ENCODE results near the gene ATP1A3.
"Not testable (repeated sequence)": the region's sequence is repeated elsewhere in the genome, so short reads cannot be mapped to it uniquely, and the experiment has no call there.

ATP1A3 gene

DNA sequence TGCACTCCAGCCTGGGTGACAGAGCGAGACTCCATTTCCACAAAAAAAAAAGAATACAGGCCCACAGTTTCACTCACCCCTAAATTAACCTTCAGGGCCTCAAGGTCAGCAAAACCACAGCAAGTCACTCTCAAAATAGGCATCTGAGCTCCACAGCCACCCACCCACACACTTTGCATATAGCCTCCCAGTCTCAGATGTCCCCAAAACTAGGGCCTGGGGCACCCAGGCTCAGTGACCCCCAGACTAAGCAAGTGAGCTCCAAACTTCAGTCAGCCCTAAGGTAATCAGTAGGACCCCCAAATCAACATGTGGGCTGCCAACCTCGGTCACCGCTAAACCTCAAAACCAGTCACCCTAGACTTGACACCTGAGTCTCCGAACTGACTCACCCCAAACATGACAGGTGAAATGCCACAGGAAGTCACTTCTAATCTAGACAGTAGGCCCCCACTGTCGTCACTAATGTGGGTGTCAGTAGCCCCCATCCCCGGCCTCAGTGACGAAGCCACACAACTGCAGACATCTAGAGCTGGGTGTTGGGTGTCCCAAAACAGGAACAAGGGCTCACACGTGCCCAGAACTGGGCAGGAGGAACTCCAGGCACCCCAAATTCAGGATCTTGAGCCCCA, 48.8 kb downstream of the ATP1A3 start:
- DNase-seq (ENCODE audit: low read depth), result no peak

DNA sequence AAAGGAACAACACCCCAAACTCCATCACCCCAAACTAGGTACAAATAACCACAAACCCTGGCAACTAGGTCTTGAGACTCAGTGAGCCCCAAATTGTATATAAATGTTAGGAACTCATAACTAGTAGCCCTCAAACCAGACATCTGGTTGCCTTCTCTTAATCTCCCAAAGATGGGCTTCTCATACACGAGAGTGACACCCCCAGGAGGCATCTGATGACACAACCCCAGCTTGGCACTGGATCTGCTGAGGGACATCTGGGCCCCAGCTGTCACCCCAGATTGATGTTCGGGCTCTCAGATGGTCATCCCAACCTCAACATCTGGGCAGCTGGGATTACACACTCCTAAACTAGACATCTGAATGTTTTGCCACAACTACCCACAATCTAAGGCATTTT, 49.7 kb downstream of the ATP1A3 start:
- DNase-seq (ENCODE audit: low read depth), result no peak

GRCh38 chr19:41941410-41942202, 52.4 kb downstream of the ATP1A3 start:
- no peak for DNase-seq (ENCODE audit: low read depth)

DNA sequence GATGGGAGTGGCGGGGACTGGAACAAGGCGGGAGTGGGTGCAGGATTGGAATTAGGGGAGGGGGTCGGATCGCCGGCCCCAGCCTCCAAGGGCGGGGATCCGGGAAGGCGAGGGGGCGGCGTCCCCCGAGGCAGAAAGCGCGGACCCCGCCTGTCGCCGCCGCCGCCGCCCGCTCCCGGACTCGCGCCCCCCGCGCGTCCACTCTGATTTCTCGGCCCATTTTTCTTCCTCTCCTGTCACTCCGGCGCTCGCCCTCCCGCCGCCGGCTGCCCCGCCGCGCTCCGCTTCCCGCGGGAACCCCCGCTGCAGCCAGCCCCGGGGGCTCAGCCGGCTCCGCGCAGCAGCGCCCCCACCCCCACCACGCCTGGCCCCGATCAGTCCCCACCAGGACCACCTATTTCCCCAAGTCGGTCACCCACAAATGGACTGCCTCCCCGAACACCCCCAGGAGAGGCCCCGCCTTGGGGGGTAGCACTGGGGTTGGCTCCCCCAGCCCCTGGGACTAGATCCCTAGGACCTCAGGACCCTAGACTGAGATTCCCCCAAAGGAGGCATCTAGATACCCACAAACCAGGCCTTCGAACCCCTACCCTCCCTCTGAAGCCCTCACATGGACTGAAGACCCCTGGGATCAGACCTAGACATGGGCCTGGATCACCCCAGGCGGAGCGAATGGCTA, 53.2 kb downstream of the ATP1A3 start:
- no peak for DNase-seq (ENCODE audit: low read depth)

DNA sequence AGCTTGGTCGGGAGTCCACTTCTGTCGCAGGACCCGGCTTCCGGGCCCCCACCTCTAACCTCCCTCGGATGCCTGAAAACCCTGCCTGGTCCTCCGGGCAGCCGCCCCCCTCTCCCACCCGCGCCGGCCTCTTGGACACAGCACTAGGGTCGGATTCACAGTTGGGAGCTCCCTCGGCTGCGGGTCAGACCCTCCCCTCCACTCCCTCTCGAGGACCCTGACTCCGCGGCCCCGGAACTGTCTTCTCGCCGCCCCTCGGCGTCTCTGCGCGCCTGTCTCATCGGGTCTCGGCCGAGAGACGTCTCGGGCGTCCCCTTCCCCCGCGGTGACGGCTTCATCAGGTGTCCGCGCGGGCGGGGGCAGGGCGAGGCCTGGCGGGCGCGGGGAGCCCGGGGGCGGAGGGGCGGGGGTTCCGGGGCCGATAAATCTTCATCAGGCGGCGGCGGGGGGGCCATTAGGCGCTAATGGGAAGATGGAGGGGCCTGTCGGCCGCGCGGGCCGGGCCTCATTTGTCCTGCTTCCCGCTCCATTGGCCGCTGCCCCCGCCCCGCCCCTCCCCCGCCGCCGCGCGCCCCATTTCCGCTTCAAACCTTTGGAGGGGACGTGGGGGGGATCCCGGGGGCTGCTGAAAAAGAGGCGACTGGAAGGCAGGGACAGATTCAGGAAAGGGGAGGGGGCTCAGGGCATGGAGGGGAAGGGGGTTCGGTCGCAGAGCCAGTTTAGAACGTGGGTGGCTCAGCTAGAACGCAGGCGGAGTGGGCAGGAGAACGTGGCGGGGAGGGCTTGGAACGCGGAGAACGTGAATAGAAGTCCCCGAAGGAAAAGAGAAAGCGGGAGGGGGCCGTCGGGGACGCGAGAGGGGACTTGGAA, 53.9 kb downstream of the ATP1A3 start:
- DNase-seq (ENCODE audit: low read depth), result no peak

DNA sequence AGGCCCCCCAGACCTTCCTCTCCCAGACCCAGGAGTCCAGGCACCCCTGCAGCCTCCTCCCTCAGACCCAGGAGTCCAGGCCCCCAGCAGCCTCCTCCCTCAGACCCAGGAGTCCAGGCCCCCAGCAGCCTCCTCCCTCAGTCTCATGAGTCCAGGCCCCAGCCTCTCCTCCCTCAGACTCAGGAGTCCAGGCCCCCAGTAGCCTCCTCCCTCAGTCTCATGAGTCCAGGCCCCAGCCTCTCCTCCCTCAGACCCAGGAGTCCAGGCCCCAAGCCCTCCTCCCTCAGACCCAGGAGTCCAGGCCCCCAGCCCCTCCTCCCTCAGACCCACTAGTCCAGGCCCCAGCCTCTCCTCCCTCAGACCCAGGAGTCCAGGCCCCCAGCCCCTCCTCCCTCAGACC, 54.8 kb downstream of the ATP1A3 start:
- DNase-seq (ENCODE audit: low read depth), result not testable (repeated sequence)

DNA sequence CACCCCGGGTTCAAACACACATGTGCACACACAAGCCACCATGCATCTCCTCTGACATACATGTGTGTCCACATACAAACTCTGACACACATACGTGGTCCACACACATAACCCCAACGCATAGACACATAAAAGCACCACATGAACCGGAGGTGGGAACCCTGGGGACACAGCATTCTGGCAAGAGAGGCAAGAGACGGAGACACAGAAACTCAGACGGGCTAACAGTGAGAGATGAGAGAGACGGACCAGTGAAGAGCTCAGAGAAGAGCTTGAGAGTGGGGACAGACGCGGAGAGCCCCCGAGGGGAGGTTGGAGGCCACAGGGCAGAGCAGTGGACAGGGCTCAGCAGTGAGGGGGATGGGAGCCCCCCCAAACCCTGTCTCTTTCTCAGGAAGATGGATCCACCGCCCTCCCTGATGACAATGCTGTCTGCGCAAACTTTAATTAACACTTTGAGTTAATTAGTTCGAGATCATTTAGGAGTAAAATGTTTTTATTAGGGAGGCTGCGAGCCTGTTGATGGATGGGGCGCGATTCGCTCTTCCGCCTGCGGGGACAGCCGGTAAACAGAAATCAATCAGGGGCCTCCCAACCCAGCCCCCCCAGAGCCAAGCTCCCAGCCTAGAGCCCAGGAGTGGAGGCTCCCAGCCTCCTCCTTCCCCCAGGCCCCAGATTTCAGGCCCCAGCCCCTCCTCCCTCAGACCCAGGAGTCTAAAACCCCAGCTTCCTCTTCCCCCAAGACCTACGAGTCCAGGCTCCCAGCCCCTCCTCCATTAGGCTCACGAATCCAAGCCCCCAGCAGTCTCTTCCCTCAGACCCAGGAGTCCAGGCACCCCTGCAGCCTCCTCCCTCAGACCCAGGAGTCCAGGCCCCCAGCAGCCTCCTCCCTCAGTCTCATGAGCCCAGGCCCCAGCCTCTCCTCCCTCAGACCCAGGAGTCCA, 56.2 kb downstream of the ATP1A3 start:
- no peak for DNase-seq (ENCODE audit: low read depth)

DNA sequence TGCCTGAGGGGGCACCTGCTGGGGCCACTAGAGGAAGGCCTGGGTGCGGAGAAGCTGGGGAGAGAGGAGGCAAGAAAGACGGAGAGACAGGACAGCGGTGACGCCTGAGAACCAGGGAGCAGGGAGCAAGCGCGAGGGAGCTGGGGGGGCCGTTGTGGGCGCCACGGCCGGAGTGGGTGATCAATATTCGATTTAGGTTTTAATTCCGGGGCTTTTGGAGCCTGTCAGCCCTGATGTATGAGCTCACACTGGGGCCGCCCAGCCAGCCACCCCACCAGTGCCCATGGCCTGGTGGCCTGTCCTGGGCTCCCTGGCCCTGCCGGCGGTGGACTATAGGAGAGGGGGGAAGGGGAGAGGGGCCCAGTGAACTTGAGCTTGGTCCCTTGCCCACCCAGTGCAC, 57.1 kb downstream of the ATP1A3 start:
- no peak for DNase-seq (ENCODE audit: low read depth)

DNA sequence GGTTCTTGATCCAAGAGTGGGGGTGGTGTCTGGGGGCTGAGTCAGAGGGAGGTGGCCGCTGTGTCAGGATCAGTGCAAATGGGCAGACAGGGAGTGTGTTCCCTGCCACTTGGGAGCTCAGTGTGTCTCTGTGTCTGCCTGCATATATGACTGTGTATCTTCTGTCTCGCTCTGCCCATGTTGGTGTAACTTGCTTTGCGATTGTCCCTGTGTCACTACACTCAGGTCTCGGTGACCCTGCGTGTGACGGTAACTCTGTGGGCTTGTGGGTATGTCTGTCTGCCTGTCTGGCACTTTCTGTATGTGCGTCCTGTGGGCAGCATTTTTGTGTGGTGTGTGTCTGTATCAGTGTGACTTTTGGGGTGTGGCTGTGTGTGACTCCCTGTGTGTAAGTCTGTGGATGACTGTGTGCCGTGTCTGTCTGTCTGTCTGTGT, 57.6 kb downstream of the ATP1A3 start:
- DNase-seq (ENCODE audit: low read depth), result no peak

- DNase-seq (ENCODE audit: low read depth), result no peak
These were observed 58.1 kb downstream of the ATP1A3 start for GRCh38 chr19:41935760-41936415.

DNA sequence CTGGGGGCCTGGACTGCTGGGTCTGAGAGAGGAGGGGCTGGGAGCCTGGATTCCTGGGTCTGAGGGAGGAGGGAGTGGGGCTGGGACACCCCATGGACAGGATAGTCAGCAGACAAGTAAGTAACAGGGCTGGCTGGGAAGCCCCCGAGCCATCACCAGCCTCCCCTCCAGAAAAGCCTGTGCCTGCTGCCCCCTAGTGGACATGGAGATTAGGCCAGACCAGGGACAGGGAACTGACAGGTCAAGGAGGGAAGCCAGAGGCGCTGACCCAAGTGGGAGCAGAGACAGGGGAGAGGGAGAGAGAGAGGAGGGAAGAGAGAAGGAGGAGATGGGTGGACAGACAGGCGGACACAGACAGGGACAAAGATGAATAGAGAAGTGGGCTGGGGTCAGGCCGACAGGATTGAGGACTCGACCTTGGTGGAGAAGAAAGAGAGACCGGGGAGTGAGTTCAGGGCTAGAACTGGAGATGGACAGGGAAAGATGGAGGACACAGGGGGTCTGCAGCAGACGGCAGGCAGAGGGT, 59.1 kb downstream of the ATP1A3 start:
- DNase-seq (ENCODE audit: low read depth), result no peak

- DNase-seq (ENCODE audit: low read depth), result no peak
These were observed 60.2 kb downstream of the ATP1A3 start for GRCh38 chr19:41933693-41934426.

DNA sequence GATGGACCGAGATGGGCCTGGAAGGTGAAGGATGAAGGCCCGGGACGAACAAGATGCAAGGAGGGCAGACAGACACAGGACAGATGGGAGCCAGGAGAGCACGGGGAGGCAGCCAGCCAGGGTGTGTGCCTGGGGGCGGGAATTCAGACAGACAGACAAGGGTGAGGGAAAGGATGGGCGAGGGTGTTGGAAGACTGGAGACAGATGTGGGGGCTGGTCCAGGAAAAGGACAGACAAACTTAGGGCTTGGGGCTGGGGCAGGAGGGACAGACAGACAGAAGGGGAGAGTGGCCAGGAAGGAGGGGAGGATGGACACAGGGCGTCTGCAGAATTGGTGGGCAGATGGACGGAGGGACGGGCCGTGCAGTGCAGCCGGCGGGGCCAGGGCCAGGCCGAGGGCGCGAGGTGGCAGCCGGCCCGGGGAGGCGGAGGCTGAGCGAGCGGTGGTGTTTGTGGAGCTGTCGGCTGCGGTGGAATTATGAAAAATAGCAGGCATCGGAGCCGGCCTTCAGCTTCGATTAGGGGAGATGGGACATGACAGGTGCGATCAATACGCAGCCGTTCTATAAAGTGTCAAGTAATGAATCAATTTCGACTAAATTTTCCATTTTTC, 61.2 kb downstream of the ATP1A3 start:
- no peak for DNase-seq (ENCODE audit: low read depth)

DNA sequence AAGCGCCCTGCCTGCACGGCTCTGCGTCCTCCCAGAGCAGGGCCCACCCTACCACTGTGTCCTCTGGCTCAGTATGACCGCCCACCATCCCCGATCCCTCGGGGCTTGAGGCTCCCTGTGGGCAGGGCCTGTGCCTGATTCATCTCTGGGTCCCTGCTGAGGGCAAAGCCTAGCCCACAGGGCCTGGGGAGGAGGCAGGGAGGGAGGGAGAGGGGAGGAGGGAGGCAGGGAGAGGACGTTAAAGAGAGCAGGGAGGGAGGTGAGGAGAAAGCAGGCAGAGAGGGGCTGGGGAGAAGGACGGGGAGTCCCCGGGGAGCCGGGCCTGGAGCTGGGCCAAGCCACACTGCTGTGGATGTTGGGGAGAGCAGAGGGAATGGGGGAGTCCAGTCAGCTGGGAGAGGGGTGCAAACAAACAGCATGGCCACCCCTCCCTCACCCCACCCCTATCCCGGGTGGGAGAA, 61.7 kb downstream of the ATP1A3 start:
- DNase-seq (ENCODE audit: low read depth), result no peak

DNA sequence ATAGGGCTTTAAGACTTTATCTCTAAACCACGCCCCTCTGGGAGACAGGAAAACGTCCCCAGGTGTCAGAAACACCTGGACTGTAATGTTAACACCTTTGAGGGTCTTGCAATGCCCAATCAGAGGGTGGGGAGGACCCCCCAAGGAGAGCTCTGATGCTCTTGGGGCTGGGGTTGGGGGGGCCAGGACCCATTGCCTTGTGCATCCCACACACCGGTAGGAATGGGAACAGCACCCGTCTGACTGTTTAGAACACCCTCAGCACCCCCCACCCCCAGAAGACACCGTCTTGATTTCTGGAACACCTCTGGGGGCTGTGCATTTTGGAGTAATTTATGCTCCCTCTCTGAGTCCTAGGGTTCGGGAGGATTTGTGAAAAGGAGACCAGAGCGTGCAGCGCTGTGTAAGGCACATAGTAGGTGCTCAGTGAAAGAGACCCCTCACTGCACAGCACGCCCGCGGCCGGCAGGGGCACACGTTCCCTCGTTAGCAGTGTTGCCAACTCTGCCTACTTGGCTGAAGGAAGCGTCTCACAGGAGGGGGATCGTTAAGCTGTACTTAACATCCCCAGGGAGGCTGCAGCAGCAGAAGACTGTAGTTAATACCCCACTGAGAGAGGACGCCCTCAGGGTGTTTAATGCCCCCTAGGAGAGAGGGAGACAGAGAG, 63.0 kb downstream of the ATP1A3 start:
- no peak for DNase-seq (ENCODE audit: low read depth)

- no peak for DNase-seq (ENCODE audit: low read depth)
These were observed 63.7 kb downstream of the ATP1A3 start for GRCh38 chr19:41930322-41930722.

DNA sequence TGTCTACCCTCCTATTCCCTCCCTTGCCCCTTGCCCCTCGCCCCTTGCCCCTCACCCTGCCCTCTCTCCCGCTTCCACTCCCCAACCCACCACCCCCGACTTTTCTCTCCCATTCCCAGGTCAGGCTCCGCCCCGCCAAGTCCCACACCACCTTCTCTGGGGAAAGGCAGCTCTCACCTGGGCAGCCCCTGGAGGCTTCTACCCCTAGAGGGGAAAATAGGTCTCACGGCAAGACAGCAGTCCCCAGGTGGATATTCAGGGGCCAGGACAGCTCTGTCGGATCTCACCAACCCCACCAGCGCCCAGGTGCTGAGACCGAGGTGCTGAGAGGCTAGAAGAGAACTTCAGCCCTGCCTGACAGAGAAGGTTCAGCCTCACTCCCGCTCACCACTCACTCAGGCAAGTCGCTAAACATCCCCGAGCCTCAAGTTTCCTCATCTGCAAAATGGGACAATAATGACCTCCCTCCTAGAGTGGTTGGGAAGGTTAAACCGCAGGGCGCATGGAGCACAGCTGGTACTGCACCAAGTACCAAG, 64.4 kb downstream of the ATP1A3 start:
- DNase-seq (ENCODE audit: low read depth), result no peak

Data from CMK (cell line).